Gastrocnemius medialis (tissue), 4 donors: Measurements from ENCODE around the gene GRHL3. TPM values are rescaled to one million over a fixed set of nuclear protein-coding genes. Genes with fewer than 3 reads are reported as not detected.

ENCODE experiments used
- ATAC-seq, 2 donors: fragments of 150-250 bp; one replicate each; pipeline ENCODE4 v1.9.1; 2016
- DNase-seq, 2 donors: peaks; one replicate each; pipeline ENCODE4 v3.0.0-alpha.2; 2019
- H3K27ac ChIP-seq, 4 donors: fragments of 200-600 bp; sonication (generic); 1 replicate in 1 of 4; 2 replicates in 3 of 4; pipeline ENCODE4 v1.5.1; 2016 to 2018; ENCODE audit warnings: mild to moderate bottlenecking in 2 of 4, moderate library complexity in 1 of 4
- H3K27me3 ChIP-seq, 3 donors: fragments of 200-600 bp; sonication (generic) in 2 of 3; 1 replicate in 1 of 3; 2 replicates in 2 of 3; pipeline versions ENCODE4 v1.5.1 to v1.6.0; 2016 to 2019; ENCODE audit warnings: mild to moderate bottlenecking in 1 of 3, moderate library complexity in 1 of 3
- H3K36me3 ChIP-seq, 2 donors: fragments of 200-600 bp; sonication (generic) in 1 of 2; one replicate each; pipeline ENCODE4 v1.5.1; 2017 to 2018
- H3K4me1 ChIP-seq, 2 donors: fragments of 200-600 bp; sonication (generic) in 1 of 2; one replicate each; pipeline ENCODE4 v1.5.1; 2016 to 2017; ENCODE audit warnings: mild to moderate bottlenecking in 2 of 2
- H3K4me3 ChIP-seq, 4 donors: fragments of 200-600 bp; sonication (generic) in 3 of 4; 1 replicate in 1 of 4; 2 replicates in 3 of 4; pipeline ENCODE4 v1.5.1; 2016 to 2019; ENCODE audit warnings: mild to moderate bottlenecking in 2 of 4
- H3K9me3 ChIP-seq, 3 donors: fragments of 200-600 bp; sonication (generic) in 2 of 3; 1 replicate in 1 of 3; 2 replicates in 2 of 3; pipeline ENCODE4 v1.5.1; 2016 to 2019
- POLR2A ChIP-seq, 2 donors: fragments of 450-650 bp; IDR thresholded peaks; one replicate each; pipeline ENCODE4 v1.6.1; 2017; ENCODE audit warnings: antibody characterized with exemption in 2 of 2, mild to moderate bottlenecking in 2 of 2, moderate library complexity in 2 of 2
- in situ Hi-C, 4 donors: fragments of 200-750 bp; cut with MboI; loops; one replicate each; pipeline versions ENCODE4 v1.15.0 to v1.8.0; 2017; ENCODE audit warnings: low sequenced_read_pairs in 4 of 4
- intact Hi-C: fragments of 100-400 bp; cut with DNase I; formaldehyde crosslinking; loops from one replicate; pipeline ENCODE4 v1.15.1; 2023; ENCODE audit warnings: low total_unique reads
- total RNA-seq, 4 donors: library from RNA; depleted of rRNA; stranded (reverse); fragments of >200 nt; gene quantifications; one replicate each; pipeline versions ENCODE4 v1.1.0 to v1.2.3, GENCODE V29; 2016
- TF ChIP-seq, protein P1 (sequence below), 5 experiments: fragments of 450-650 bp in 3 of 5; fragments of 200-600 bp in 2 of 5; sonication (generic) in 2 of 5; IDR thresholded peaks in 4 of 5; conservative IDR thresholded peaks in 1 of 5; 1 replicate in 4 of 5; 2 replicates in 1 of 5; pipeline ENCODE4 v1.5.1; 2016 to 2019; ENCODE audit warnings: antibody characterized with exemption in 5 of 5, mild to moderate bottlenecking in 3 of 5, moderate library complexity in 3 of 5

The GRHL3 gene
- total RNA-seq, 4 donors from 2014 or later, result not detected

DNA sequence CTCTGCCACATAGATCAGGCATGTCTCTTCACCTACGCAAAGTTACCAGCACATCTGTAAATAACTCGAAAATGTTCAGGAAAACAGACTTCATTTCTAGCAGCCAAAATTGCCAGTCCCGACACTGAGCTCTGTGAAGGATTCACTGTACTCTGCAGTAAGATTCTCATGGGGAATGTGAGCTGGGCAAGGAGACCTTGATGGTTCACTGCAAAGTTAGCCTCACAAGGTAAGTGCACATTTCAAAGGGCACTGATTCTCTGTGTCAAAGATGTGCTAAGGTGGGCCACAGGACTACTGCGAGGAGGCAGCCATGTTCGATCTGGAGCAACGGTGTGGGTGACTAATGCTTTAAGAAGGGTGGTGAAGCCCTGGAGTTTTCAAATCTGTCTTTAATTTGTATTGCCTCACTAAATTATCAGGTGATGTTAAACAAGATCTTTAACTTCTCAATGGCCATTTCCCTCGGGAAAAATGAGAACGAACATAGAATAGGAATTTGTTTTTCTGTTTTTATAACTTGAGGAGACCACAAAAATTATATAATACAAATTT is 69.3 kb downstream of the GRHL3 start:
- H3K27me3 ChIP-seq, result no peaks in the 10 kb centered on the region
- intact Hi-C loops (no loop called here), in situ Hi-C loops (loop anchor here in 1 of 4 donors (25.0 kb wide), 1 partner anchor 326 kb away; no protein-coding TSS in a partner anchor)
- ATAC-seq, result no peak
- H3K4me3 ChIP-seq, result no peak overlapping the region
- DNase-seq, result no peak
- H3K9me3 ChIP-seq, result no peaks in the 10 kb centered on the region
- H3K27ac ChIP-seq, result no peak overlapping the region
- no peaks in the 10 kb centered on the region for H3K36me3 ChIP-seq
- no peak for TF ChIP-seq POLR2A (IDR thresholded peaks at IDR 0.05)
- TF ChIP-seq, protein P1, sequence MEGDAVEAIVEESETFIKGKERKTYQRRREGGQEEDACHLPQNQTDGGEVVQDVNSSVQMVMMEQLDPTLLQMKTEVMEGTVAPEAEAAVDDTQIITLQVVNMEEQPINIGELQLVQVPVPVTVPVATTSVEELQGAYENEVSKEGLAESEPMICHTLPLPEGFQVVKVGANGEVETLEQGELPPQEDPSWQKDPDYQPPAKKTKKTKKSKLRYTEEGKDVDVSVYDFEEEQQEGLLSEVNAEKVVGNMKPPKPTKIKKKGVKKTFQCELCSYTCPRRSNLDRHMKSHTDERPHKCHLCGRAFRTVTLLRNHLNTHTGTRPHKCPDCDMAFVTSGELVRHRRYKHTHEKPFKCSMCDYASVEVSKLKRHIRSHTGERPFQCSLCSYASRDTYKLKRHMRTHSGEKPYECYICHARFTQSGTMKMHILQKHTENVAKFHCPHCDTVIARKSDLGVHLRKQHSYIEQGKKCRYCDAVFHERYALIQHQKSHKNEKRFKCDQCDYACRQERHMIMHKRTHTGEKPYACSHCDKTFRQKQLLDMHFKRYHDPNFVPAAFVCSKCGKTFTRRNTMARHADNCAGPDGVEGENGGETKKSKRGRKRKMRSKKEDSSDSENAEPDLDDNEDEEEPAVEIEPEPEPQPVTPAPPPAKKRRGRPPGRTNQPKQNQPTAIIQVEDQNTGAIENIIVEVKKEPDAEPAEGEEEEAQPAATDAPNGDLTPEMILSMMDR (IDR thresholded peaks at IDR 0.05 in 4 of 5, conservative IDR thresholded peaks at IDR 0.05 in 1 of 5), result no peak
- H3K4me1 ChIP-seq, result peaks cover 6 to 19% of the 10 kb centered on the region in 2 donors

DNA sequence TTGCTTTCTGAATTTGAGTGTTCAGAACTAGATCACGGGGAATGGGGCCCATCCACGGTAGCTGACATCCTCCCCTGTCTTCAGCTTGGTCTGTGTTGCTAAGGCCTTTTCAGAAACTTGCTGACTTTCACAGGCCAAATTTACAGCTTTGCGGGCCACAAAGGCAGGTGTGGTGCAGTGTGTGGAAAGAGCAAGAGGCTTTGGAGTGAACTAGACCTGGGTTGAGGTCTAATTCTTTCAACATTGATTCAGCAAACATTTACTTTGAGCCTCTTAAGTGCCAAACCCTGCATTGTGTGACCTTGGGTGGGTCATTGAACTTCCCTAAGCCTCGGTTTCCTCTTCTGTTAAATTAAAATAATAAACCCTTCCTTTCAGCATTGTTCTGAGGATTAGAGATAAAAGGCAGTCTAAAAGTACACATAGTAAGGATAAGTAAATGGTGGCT is 70.1 kb downstream of the GRHL3 start:
- intact Hi-C loops (no loop called here), in situ Hi-C loops (loop anchor here in 1 of 4 donors (25.0 kb wide), 1 partner anchor 327 kb away; no protein-coding TSS in a partner anchor)
- no peaks in the 10 kb centered on the region for H3K9me3 ChIP-seq

DNA sequence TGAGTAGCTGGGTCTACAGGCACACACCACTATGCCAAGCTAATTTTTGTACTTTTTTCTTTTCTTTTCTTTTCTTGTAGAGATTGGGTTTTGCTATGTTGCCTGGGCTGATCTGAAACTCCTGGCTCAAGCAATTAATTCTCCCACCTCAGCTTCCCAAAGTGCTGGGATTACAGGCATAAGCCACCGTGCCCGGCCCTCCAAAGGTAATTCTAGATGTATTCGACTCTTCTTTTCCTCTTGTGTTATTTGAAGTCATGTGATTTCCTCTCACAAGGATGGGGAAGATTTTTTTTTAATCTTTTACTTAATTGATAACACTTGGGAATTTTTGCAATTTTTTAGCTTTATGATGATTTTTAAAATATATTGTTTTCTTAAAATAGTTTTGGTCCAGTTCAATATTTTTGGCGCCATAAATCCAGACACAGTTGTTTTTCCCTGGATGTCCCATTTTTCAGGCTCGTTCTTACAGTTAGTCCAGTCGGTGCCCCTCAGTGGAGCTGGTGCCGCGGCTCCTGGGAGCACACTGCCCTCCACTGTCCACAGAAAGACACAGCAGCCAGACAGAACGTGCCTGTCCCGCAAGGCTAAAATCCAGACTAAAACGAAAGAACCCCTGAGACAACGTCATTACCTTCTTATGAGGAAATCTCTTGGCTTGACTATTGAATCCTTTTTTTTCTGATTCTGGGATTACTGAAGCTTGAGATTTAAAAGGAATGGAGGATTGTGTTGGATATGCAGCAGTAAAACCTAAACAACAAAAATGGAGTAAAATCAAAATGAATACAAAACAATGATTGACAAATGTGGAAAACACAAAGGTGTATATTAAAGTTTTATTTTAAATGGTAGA is 72.0 kb downstream of the GRHL3 start:
- Histone ChIP-seq H3K27ac (peak overlapping the region; percentile 77 to 85 (median 82)), H3K27me3 (no peaks in the 10 kb centered on the region), H3K9me3 (no peaks in the 10 kb centered on the region), H3K4me3 (peak overlapping the region; percentile 32 to 37 (median 34)), H3K4me1 (peaks cover 6 to 19% of the 10 kb centered on the region in 2 donors), H3K36me3 (no peaks in the 10 kb centered on the region)
- peak; percentile 62 to 75 for DNase-seq
- intact Hi-C loops, result loop anchor here (10.0 kb wide), 1 partner anchor 436 kb away; the partner anchor contains the start of gene PNRC2
- in situ Hi-C loops, result loop anchor here (5.0 to 25.0 kb wide), 2 partner anchors 189 to 329 kb away; no protein-coding TSS in a partner anchor
- peak; percentile 79 to 88 for ATAC-seq
- TF ChIP-seq POLR2A (IDR thresholded peaks at IDR 0.05), result no peak
- TF ChIP-seq, protein P1 (IDR thresholded peaks at IDR 0.05 in 4 of 5, conservative IDR thresholded peaks at IDR 0.05 in 1 of 5), result peak; percentile 84 to 97 (median 91)

More for the DNA sequence above, 70.1 kb downstream of the GRHL3 start:
- H3K4me1 ChIP-seq, result peaks cover 6 to 19% of the 10 kb centered on the region in 2 donors
- no peak for DNase-seq
- no peak overlapping the region for H3K4me3 ChIP-seq
- no peak overlapping the region for H3K27ac ChIP-seq
- no peaks in the 10 kb centered on the region for H3K27me3 ChIP-seq
- TF ChIP-seq POLR2A (IDR thresholded peaks at IDR 0.05), result no peak
- TF ChIP-seq, protein P1 (IDR thresholded peaks at IDR 0.05 in 4 of 5, conservative IDR thresholded peaks at IDR 0.05 in 1 of 5), result no peak
- H3K36me3 ChIP-seq, result no peaks in the 10 kb centered on the region
- ATAC-seq, result no peak

DNA sequence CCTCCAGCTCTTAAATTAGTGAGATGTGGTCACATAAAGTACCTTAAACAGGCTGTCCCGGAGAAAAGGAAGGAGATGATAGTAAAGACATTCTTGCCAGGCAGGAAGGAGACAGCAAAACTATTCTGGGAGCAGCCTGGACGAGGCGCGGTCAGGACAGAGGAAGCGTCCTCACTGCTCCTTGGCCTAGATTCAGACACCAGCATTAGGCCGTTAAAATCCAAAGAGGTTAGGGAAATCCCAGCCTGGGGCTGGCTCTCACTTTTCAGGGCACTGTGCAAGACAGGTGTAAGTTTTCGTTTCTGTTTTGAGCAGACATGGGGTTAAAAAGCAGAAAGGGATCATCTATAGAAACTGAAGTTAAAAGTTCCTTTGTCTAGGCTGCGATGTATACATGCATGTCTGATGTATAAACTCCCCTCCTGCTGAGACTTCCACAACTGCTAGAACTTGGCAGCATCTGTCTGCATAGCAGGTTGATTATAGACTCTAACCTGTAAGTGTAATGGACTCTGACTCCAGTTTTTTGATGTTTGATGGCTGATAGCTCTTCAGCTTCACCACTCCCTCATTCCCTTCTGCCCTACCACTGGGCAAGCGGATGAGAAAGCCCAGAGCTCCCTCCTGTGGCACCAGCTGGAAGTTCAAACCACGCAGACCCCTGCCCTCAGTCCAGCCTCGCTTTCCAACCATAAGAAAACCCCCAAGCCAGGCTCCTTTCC is 72.9 kb downstream of the GRHL3 start:
- peak; percentile 80 to 87 for ATAC-seq
- no peaks in the 10 kb centered on the region for H3K27me3 ChIP-seq

More for the DNA sequence above, 72.9 kb downstream of the GRHL3 start:
- peaks cover 6 to 19% of the 10 kb centered on the region in 2 donors for H3K4me1 ChIP-seq
- peak overlapping the region; percentile 77 to 85 (median 82) for H3K27ac ChIP-seq
- H3K4me3 ChIP-seq, result peak overlapping the region; percentile 32 to 37 (median 34)
- in situ Hi-C loops, result loop anchor here (5.0 to 25.0 kb wide), 2 partner anchors 190 to 330 kb away; no protein-coding TSS in a partner anchor
- H3K9me3 ChIP-seq, result no peaks in the 10 kb centered on the region
- peak; percentile 28 to 54 for DNase-seq
- H3K36me3 ChIP-seq, result no peaks in the 10 kb centered on the region
- intact Hi-C loops, result loop anchor here (1.0 to 10.0 kb wide), 3 partner anchors 193 to 437 kb away; partner anchors contain the start of gene PNRC2
- no peak for TF ChIP-seq POLR2A (IDR thresholded peaks at IDR 0.05)
- TF ChIP-seq, protein P1 (IDR thresholded peaks at IDR 0.05 in 4 of 5, conservative IDR thresholded peaks at IDR 0.05 in 1 of 5), result peak; percentile 68 to 83 (median 76)
